Fibroblast of mammary gland (primary cell): Measurements from ENCODE around the gene TCOF1.

Source experiments
- DNase-seq: peaks from one replicate; pipeline ENCODE4 v3.0.0-alpha.2; 2010; ENCODE audit warnings: low read depth
- H3K4me3 ChIP-seq: 2 replicates; pipeline ENCODE4 v1.5.1; 2011; ENCODE audit warnings: low read depth, mild to moderate bottlenecking, low read length, moderate library complexity; ENCODE audit not compliant: control insufficient read depth
- CTCF ChIP-seq: conservative IDR thresholded peaks from 2 replicates; pipeline ENCODE4 v1.5.1; 2011; ENCODE audit warnings: low read depth, low read length, inconsistent platforms; ENCODE audit not compliant: control insufficient read depth, insufficient read depth

The TCOF1 gene

GRCh38 chr5:150404121-150404520 is 46.6 kb downstream of the TCOF1 start:
- H3K4me3 ChIP-seq: no peak overlapping the region
- DNase-seq: no peak
- TF ChIP-seq CTCF: no peak

GRCh38 chr5:150404535-150404934 is 47.0 kb downstream of the TCOF1 start:
- no peak for DNase-seq
- TF ChIP-seq CTCF: no peak

GRCh38 chr5:150404941-150405816 is 47.7 kb downstream of the TCOF1 start:
- TF ChIP-seq CTCF: no peak
- DNase-seq: no peak
- no peak overlapping the region for H3K4me3 ChIP-seq

More at GRCh38 chr5:150404535-150404934, 47.0 kb downstream of the TCOF1 start:
- no peak overlapping the region for H3K4me3 ChIP-seq

- TF ChIP-seq CTCF: no peak
- no peak for DNase-seq
- no peak overlapping the region for H3K4me3 ChIP-seq
Measured at GRCh38 chr5:150406103-150406722, 48.7 kb downstream of the TCOF1 start.

- no peak for DNase-seq
- H3K4me3 ChIP-seq: no peak overlapping the region
- no peak for TF ChIP-seq CTCF
Measured at GRCh38 chr5:150406723-150407095, 49.2 kb downstream of the TCOF1 start.

- H3K4me3 ChIP-seq: no peak overlapping the region
- no peak for TF ChIP-seq CTCF
- DNase-seq: no peak
Measured at GRCh38 chr5:150407096-150407720, 49.7 kb downstream of the TCOF1 start.
